PFSK-1 (cell line): Measurements from ENCODE around the gene PATL1. TPM values are rescaled to one million over a fixed set of nuclear protein-coding genes. Genes with fewer than 3 reads are reported as not detected.

Source experiments
- FOXP2 ChIP-seq: optimal IDR thresholded peaks from 2 replicates; pipeline ENCODE3; 2011; ENCODE audit warnings: borderline replicate concordance, control low read depth, inconsistent platforms; ENCODE audit not compliant: insufficient read depth; ENCODE audit errors: extremely low read length, extremely low read depth
- POLR2AphosphoS5 ChIP-seq: IDR thresholded peaks from 2 replicates; pipeline ENCODE4 v1.6.1; 2012; ENCODE audit warnings: low read depth, mild to moderate bottlenecking, control low read depth, low read length, moderate library complexity
- REST ChIP-seq, 2 experiments: IDR thresholded peaks; 2 replicates each; pipeline versions ENCODE4 v1.6.1 to v1.8.0; 2011 to 2012; ENCODE audit warnings: low read depth in 2 of 2, low read length in 2 of 2, control low read depth in 1 of 2, inconsistent platforms in 1 of 2, mild to moderate bottlenecking in 1 of 2, moderate library complexity in 1 of 2; ENCODE audit not compliant: insufficient read depth in 1 of 2
- SIN3A ChIP-seq: IDR thresholded peaks from 2 replicates; pipeline ENCODE4 v1.6.1; 2012; ENCODE audit warnings: mild to moderate bottlenecking, low read length, moderate library complexity, borderline replicate concordance; ENCODE audit not compliant: insufficient read depth
- TAF1 ChIP-seq: IDR thresholded peaks from 2 replicates; pipeline ENCODE4 v1.6.1; 2012; ENCODE audit warnings: low read length, control low read depth, borderline replicate concordance; ENCODE audit not compliant: insufficient read depth
- polyA plus RNA-seq: library from polyadenylated mRNA; unstranded; fragments of >200 nt; gene quantifications from one replicate; pipeline ENCODE4 v1.2.1, GENCODE V29; 2012; ENCODE audit warnings: low read depth, missing spikeins; ENCODE audit not compliant: insufficient read length

Gene PATL1
- 28.8 TPM for polyA plus RNA-seq

GRCh38 chr11:59668950-59669610 is at the start of gene PATL1:
PATL1 (minus strand) TSS chr11:59669037; CDS start chr11:59668895, 142 bp downstream.
- TF ChIP-seq FOXP2 (no peak), TAF1 (peak; percentile 84; the same call in 1 of the 2 replicates), POLR2AphosphoS5 (peak; percentile 92), REST (IDR thresholded peaks at IDR 0.05; ENCODE audit: insufficient read depth in 1 of 2, low read depth in 2 of 2, low read length in 2 of 2) (no peak), SIN3A (peak; percentile 75; the same call in 1 of the 2 replicates)

- TF ChIP-seq POLR2AphosphoS5 = no peak
- no peak for TF ChIP-seq REST (IDR thresholded peaks at IDR 0.05; ENCODE audit: insufficient read depth in 1 of 2, low read depth in 2 of 2, low read length in 2 of 2)
- TF ChIP-seq TAF1 = no peak
- TF ChIP-seq SIN3A = no peak
These were observed 47.2 kb upstream of the PATL1 start for GRCh38 chr11:59716051-59716450.

- TF ChIP-seq TAF1 (no peak), REST (IDR thresholded peaks at IDR 0.05; ENCODE audit: insufficient read depth in 1 of 2, low read depth in 2 of 2, low read length in 2 of 2) (no peak), FOXP2 (no peak), SIN3A (no peak), POLR2AphosphoS5 (no peak)
These were observed 44.9 kb upstream of the PATL1 start, which contains the start of gene OR10V1 for GRCh38 chr11:59713745-59714144. OR10V1 (minus strand) TSS chr11:59713845; CDS start chr11:59713845, 0 bp downstream.

GRCh38 chr11:59710136-59710847 is 41.5 kb upstream of the PATL1 start:
- TF ChIP-seq FOXP2 = no peak
- no peak for TF ChIP-seq REST (IDR thresholded peaks at IDR 0.05; ENCODE audit: insufficient read depth in 1 of 2, low read depth in 2 of 2, low read length in 2 of 2)
- TF ChIP-seq TAF1 = no peak
- no peak for TF ChIP-seq POLR2AphosphoS5
- no peak for TF ChIP-seq SIN3A
